Neural crest cell (in vitro differentiated cells): ENCODE measurements around the gene TTLL5. TPM values are rescaled to one million over a fixed set of nuclear protein-coding genes. Genes with fewer than 3 reads are reported as not detected.

Source experiments
- DNase-seq: peaks from one replicate; pipeline ENCODE4 v3.0.0; 2021; ENCODE audit warnings: low read depth, mixed read lengths, low spot score
- H3K27ac Mint-ChIP-seq: one replicate; pipeline ENCODE4 v1.8.0; 2021; ENCODE audit warnings: mild to moderate bottlenecking, mixed read lengths; ENCODE audit not compliant: unreplicated experiment
- H3K27me3 Mint-ChIP-seq: 2 replicates; pipeline ENCODE4 v1.8.0; 2021; ENCODE audit warnings: low read depth, mild to moderate bottlenecking, mixed read lengths
- H3K36me3 Mint-ChIP-seq: 2 replicates; pipeline ENCODE4 v1.8.0; 2021; ENCODE audit warnings: low read depth, mild to moderate bottlenecking, mixed read lengths
- H3K4me1 Mint-ChIP-seq: 2 replicates; pipeline ENCODE4 v1.8.0; 2021; ENCODE audit warnings: mixed read lengths
- H3K4me3 Mint-ChIP-seq: one replicate; pipeline ENCODE4 v1.8.0; 2021; ENCODE audit warnings: mild to moderate bottlenecking, mixed read lengths
- H3K9me3 Mint-ChIP-seq: 2 replicates; pipeline ENCODE4 v1.8.0; 2021; ENCODE audit warnings: mixed read lengths
- CTCF ChIP-seq: fragments of 200-600 bp; sonication (generic); conservative IDR thresholded peaks from 2 replicates; pipeline ENCODE4 v1.5.0; 2021; ENCODE audit warnings: antibody characterized with exemption, mild to moderate bottlenecking
- total RNA-seq: library from RNA; stranded (reverse); gene quantifications from 2 replicates; pipeline ENCODE4 v1.2.1, GENCODE V29; 2021

The TTLL5 gene
- total RNA-seq, 1 donor from 2014 or later, result 55.7 TPM

- Mint-ChIP-seq H3K4me1 (no peaks in the 10 kb centered on the region), H3K36me3 (peaks cover 9% of the 10 kb centered on the region), H3K9me3 (no peaks in the 10 kb centered on the region), H3K27me3 (no peaks in the 10 kb centered on the region), H3K4me3 (no peak overlapping the region), H3K27ac (no peak overlapping the region)
- no peak for DNase-seq
- no peak for TF ChIP-seq CTCF
Observed at GRCh38 chr14:75886636-75887348, 225.7 kb downstream of the TTLL5 start.

- TF ChIP-seq CTCF, result no peak
- H3K27ac Mint-ChIP-seq, result no peak overlapping the region
- DNase-seq, result no peak
- H3K36me3 Mint-ChIP-seq, result peaks cover 11% of the 10 kb centered on the region
- H3K4me1 Mint-ChIP-seq, result no peaks in the 10 kb centered on the region
- no peaks in the 10 kb centered on the region for H3K27me3 Mint-ChIP-seq
- no peak overlapping the region for H3K4me3 Mint-ChIP-seq
- no peaks in the 10 kb centered on the region for H3K9me3 Mint-ChIP-seq
Observed at GRCh38 chr14:75888945-75889344, 227.9 kb downstream of the TTLL5 start.

DNA sequence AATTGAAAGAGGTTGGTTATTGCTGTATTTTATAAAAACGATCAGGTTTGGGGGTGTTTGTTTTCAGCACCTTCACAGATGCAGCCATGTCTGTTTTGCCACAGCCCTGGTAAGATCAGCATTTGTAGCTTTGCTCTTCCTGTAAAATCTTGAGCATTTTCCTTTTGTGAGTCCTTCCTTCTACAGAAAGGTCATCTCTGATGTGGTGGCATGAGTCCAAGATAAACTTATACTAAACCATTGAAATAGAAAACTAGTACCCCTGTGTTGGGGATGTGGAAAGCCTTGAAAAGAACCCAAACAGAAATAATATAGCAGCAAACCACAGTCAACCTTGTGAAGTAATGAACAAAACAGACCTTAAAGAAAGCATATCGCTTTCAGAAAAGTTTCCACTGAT lies 235.3 kb downstream of the TTLL5 start:
- Mint-ChIP-seq H3K27ac (no peak overlapping the region), H3K27me3 (no peaks in the 10 kb centered on the region), H3K4me1 (no peaks in the 10 kb centered on the region), H3K36me3 (peaks cover 6% of the 10 kb centered on the region), H3K4me3 (no peak overlapping the region), H3K9me3 (no peaks in the 10 kb centered on the region)
- no peak for DNase-seq
- TF ChIP-seq CTCF, result no peak

- Mint-ChIP-seq H3K27me3 (no peaks in the 10 kb centered on the region), H3K4me3 (no peak overlapping the region), H3K36me3 (no peaks in the 10 kb centered on the region), H3K9me3 (no peaks in the 10 kb centered on the region), H3K27ac (no peak overlapping the region), H3K4me1 (peaks cover 9% of the 10 kb centered on the region)
- TF ChIP-seq CTCF, result no peak
- DNase-seq, result no peak
Observed at GRCh38 chr14:75904311-75904710, 243.3 kb downstream of the TTLL5 start.

DNA sequence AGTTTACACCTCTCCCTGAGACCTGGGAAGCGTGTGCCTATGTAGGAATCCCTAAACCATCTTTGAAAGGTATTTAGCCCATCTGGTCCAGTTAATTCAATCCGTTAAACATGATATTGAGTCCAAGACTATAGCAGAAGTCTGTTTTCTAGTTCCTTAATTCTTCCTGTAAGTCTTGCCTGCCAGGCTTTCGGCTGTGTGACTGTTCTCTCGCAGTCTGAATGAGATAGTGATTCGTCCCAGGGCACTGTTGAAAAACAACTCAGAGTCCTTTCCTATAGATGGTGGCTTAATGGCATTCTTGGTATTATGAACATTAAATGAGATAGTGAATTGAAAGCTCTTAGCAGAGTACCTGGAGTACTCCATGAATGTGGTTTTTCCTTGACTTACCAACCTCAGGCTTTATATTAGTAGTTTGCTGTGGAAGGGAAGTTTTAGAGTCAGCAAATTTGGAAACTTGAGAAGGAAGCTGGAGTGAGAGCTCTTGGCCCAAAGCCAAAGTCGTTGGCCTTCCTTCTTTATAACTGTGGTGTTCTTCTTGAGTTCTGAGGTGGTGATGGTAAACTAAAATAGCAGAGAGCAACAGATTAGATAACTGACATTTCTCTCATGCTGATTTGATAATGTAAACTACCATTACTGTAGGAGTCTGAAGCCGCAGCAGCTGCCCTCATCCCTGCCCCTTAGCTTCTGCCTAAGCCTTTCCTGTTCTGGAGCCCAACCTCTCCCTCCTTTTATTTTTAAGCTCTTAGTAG lies 244.3 kb downstream of the TTLL5 start:
- no peaks in the 10 kb centered on the region for H3K9me3 Mint-ChIP-seq
- H3K36me3 Mint-ChIP-seq, result no peaks in the 10 kb centered on the region
- H3K27ac Mint-ChIP-seq, result no peak overlapping the region
- peaks cover 18% of the 10 kb centered on the region for H3K4me1 Mint-ChIP-seq
- no peak for DNase-seq
- H3K4me3 Mint-ChIP-seq, result no peak overlapping the region
- TF ChIP-seq CTCF, result no peak
- H3K27me3 Mint-ChIP-seq, result no peaks in the 10 kb centered on the region
